ENCODE data around the gene TMEM54. TPM values are rescaled to one million over a fixed set of nuclear protein-coding genes. Genes with fewer than 3 reads are reported as not detected.
A peak's percentile ranks its signal among the peaks of the same experiment; 100 is the strongest.

Gene TMEM54
- total RNA-seq, 1 experiment from 2014 or later: 102 TPM

DNA sequence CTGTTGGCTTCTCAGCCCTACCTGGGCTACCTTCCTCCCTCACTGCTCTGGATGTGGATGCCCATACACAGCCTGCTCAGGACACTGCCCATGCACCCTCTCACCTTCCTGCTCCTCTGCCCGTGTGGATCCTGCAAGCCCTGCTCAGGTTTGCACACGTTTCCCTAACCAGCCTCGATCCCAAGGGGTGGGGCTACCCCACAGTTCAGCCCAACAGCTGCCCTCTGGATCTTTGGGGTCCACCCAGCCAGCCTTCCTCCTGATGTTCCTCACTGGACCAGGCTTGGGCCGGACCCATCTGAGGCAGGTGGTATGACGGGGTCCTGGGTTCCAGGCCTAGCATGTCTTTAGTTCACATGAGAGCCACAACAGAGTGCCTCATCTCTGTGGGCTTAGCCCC lies 4.7 kb downstream of the TMEM54 start:
- H2AFZ ChIP-seq: no peak overlapping the region
- no peaks in the 10 kb centered on the region; the same call in 1 of the 2 replicates for H4K20me1 ChIP-seq (ENCODE audit: insufficient read depth)
- H3K27ac ChIP-seq: no peak overlapping the region
- H3F3A ChIP-seq (ENCODE audit: insufficient read depth, low read depth): no peaks in the 10 kb centered on the region; the same call in 1 of the 2 replicates
- DNase-seq: no peak
- no TSS peak for BruUV-seq (replicated peaks)
- H3K79me2 ChIP-seq (ENCODE audit: low read depth): 0 out of 2 replicates have a peak, but pooled peaks cover 8% of the 10 kb centered on the region
- no peak overlapping the region for H3K4me3 ChIP-seq
- intact Hi-C loops (cut with micrococcal nuclease; ENCODE audit: unreplicated experiment): no loop called here
- TF ChIP-seq CTCF (conservative IDR thresholded peaks at IDR 0.05) (no peak), EZH2 (IDR thresholded peaks at IDR 0.05; ENCODE audit: low read depth) (no peak)
- no peaks in the 10 kb centered on the region for H3K9me3 ChIP-seq (ENCODE audit: insufficient read depth, low read depth)
- H3K4me1 ChIP-seq (replicated peaks; ENCODE audit: insufficient read depth): no peaks in the 10 kb centered on the region
- H3K27me3 ChIP-seq (ENCODE audit: insufficient read depth, low read depth): no peaks in the 10 kb centered on the region
- ChIA-PET POLR2A (ENCODE audit: unreplicated experiment) (no interaction called here), CTCF (no interaction called here)
- no peaks in the 10 kb centered on the region for H3K36me3 ChIP-seq (ENCODE audit: low read depth)
- H3K4me2 ChIP-seq: no peak overlapping the region
- no peaks in the 10 kb centered on the region for H3K9me2 ChIP-seq (ENCODE audit: insufficient read depth)

DNA sequence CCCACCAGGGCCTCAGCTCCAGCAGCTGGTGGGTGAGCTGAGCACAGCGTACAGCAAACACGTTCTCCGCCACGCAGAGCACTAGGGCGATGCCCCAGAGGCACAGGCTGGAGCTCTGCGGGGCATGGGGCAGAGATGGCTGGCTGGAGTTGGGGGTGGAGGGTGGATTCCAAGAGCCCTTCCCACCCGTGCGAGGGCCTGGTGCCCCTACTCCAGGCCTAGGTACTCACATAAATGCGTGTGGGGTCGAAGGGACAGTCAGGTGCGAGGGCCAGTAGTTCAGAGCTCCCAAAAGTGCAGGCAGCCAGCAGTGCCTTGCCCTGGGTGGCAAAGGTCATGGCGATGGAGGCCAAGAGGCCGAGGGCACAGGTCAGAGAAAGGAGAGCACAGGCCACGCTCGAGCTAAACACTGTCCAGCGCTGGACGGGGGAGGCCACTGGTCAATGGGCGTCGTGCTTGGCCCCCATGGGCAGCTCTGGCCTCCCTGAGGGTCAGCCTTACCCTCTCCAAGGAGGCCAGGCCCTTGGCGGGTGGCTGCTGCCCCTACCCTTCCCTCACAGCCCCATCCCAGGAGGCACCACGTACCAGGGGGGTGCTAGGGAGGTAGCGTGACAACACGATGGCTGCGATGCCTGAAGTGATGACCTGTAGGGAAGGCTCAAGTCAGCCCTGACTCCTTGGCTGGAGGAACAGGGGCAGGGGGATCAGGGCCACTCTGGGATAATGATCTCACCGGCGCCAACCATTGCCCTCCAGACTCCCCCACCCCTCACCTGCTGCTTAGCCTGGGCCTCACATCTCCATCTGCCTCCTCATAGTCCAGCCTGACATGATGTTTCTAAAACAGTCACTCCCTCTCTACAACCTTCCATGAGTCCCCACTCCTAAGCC lies 5.6 kb downstream of the TMEM54 start:
- no peak overlapping the region for H3K4me2 ChIP-seq
- no peaks in the 10 kb centered on the region for H3K9me3 ChIP-seq (ENCODE audit: insufficient read depth, low read depth)
- H3F3A ChIP-seq (ENCODE audit: insufficient read depth, low read depth): no peaks in the 10 kb centered on the region; the same call in 1 of the 2 replicates
- H3K79me2 ChIP-seq (ENCODE audit: low read depth): 0 out of 2 replicates have a peak, but pooled peaks cover 4% of the 10 kb centered on the region
- CTCF ChIA-PET: no interaction called here
- no peaks in the 10 kb centered on the region for H3K36me3 ChIP-seq (ENCODE audit: low read depth)
- no peak overlapping the region for H3K27ac ChIP-seq
- intact Hi-C loops (cut with micrococcal nuclease; ENCODE audit: unreplicated experiment): no loop called here
- no peak overlapping the region for H2AFZ ChIP-seq
- no peaks in the 10 kb centered on the region for H3K4me1 ChIP-seq (replicated peaks; ENCODE audit: insufficient read depth)
- H3K9me2 ChIP-seq (ENCODE audit: insufficient read depth): no peaks in the 10 kb centered on the region
- BruUV-seq (replicated peaks): no TSS peak
- H4K20me1 ChIP-seq (ENCODE audit: insufficient read depth): no peaks in the 10 kb centered on the region; the same call in 1 of the 2 replicates
- H3K4me3 ChIP-seq: no peak overlapping the region
- no peak for TF ChIP-seq EZH2 (IDR thresholded peaks at IDR 0.05; ENCODE audit: low read depth)
- no peak for TF ChIP-seq CTCF (conservative IDR thresholded peaks at IDR 0.05)
- POLR2A ChIA-PET (ENCODE audit: unreplicated experiment): no interaction called here
- DNase-seq: no peak
- no peaks in the 10 kb centered on the region for H3K27me3 ChIP-seq (ENCODE audit: insufficient read depth, low read depth)

- no peak for DNase-seq
- Histone ChIP-seq H3K9me3 (ENCODE audit: insufficient read depth, low read depth) (no peaks in the 10 kb centered on the region), H3K36me3 (ENCODE audit: low read depth) (no peaks in the 10 kb centered on the region), H3F3A (ENCODE audit: insufficient read depth, low read depth) (no peaks in the 10 kb centered on the region), H3K27me3 (ENCODE audit: insufficient read depth, low read depth) (no peaks in the 10 kb centered on the region), H3K4me1 (replicated peaks; ENCODE audit: insufficient read depth) (no peaks in the 10 kb centered on the region), H2AFZ (no peak overlapping the region), H3K27ac (no peak overlapping the region), H3K4me2 (no peak overlapping the region), H4K20me1 (ENCODE audit: insufficient read depth) (no peaks in the 10 kb centered on the region; the same call in 1 of the 2 replicates), H3K4me3 (no peak overlapping the region), H3K9me2 (ENCODE audit: insufficient read depth) (no peaks in the 10 kb centered on the region), H3K79me2 (ENCODE audit: low read depth) (no peaks in the 10 kb centered on the region)
- CTCF ChIA-PET: no interaction called here
- POLR2A ChIA-PET (ENCODE audit: unreplicated experiment): no interaction called here
- intact Hi-C loops (cut with micrococcal nuclease; ENCODE audit: unreplicated experiment): no loop called here
- TSS peak; percentile 6 for BruUV-seq (replicated peaks)
- TF ChIP-seq CTCF (conservative IDR thresholded peaks at IDR 0.05): no peak
- TF ChIP-seq EZH2 (IDR thresholded peaks at IDR 0.05; ENCODE audit: low read depth): no peak
These were observed 6.5 kb downstream of the TMEM54 start for GRCh38 chr1:32894681-32895080.

Measured in PC-9 (cell line).